Measurements from ENCODE around the gene SLC26A6.

SLC26A6 gene

GRCh38 chr3:48607519-48607918 lies 27.7 kb downstream of the SLC26A6 start:
- TF ChIP-seq, protein P1, sequence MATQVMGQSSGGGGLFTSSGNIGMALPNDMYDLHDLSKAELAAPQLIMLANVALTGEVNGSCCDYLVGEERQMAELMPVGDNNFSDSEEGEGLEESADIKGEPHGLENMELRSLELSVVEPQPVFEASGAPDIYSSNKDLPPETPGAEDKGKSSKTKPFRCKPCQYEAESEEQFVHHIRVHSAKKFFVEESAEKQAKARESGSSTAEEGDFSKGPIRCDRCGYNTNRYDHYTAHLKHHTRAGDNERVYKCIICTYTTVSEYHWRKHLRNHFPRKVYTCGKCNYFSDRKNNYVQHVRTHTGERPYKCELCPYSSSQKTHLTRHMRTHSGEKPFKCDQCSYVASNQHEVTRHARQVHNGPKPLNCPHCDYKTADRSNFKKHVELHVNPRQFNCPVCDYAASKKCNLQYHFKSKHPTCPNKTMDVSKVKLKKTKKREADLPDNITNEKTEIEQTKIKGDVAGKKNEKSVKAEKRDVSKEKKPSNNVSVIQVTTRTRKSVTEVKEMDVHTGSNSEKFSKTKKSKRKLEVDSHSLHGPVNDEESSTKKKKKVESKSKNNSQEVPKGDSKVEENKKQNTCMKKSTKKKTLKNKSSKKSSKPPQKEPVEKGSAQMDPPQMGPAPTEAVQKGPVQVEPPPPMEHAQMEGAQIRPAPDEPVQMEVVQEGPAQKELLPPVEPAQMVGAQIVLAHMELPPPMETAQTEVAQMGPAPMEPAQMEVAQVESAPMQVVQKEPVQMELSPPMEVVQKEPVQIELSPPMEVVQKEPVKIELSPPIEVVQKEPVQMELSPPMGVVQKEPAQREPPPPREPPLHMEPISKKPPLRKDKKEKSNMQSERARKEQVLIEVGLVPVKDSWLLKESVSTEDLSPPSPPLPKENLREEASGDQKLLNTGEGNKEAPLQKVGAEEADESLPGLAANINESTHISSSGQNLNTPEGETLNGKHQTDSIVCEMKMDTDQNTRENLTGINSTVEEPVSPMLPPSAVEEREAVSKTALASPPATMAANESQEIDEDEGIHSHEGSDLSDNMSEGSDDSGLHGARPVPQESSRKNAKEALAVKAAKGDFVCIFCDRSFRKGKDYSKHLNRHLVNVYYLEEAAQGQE (IDR thresholded peaks at IDR 0.05; ENCODE audit: insufficient replicate concordance, low read depth), result no peak
- TF ChIP-seq POLR2AphosphoS5 (IDR thresholded peaks at IDR 0.05; ENCODE audit: low read depth) (no peak), CTCF (IDR thresholded peaks at IDR 0.05; ENCODE audit: insufficient read depth, low read length) (no peak), SPI1 (IDR thresholded peaks at IDR 0.05; ENCODE audit: borderline replicate concordance, low read depth) (no peak), GABPA (IDR thresholded peaks at IDR 0.05; ENCODE audit: low read depth) (no peak)
- H3K27ac ChIP-seq (replicated peaks), result no peak overlapping the region
- no peak for DNase-seq (ENCODE audit: low read depth in 1 of 2, low spot score in 1 of 2)
- H3K27me3 ChIP-seq (ENCODE audit: insufficient read depth, poor library complexity, severe bottlenecking), result no peaks in the 10 kb centered on the region
- no peak overlapping the region for H3K4me3 ChIP-seq (replicated peaks; ENCODE audit: insufficient read depth, low read length)

GRCh38 chr3:48601622-48601994 lies 33.7 kb downstream of the SLC26A6 start:
- Histone ChIP-seq H3K4me3 (replicated peaks; ENCODE audit: insufficient read depth, low read length) (no peak overlapping the region), H3K27me3 (ENCODE audit: insufficient read depth, poor library complexity, severe bottlenecking) (no peaks in the 10 kb centered on the region), H3K27ac (replicated peaks) (no peak overlapping the region)
- no peak for DNase-seq (ENCODE audit: low read depth in 1 of 2, low spot score in 1 of 2)
- TF ChIP-seq GABPA (IDR thresholded peaks at IDR 0.05; ENCODE audit: low read depth), result no peak
- TF ChIP-seq SPI1 (IDR thresholded peaks at IDR 0.05; ENCODE audit: borderline replicate concordance, low read depth), result no peak
- no peak for TF ChIP-seq POLR2AphosphoS5 (IDR thresholded peaks at IDR 0.05; ENCODE audit: low read depth)
- TF ChIP-seq, protein P1 (IDR thresholded peaks at IDR 0.05; ENCODE audit: insufficient replicate concordance, low read depth), result no peak
- TF ChIP-seq CTCF (IDR thresholded peaks at IDR 0.05; ENCODE audit: insufficient read depth, low read length), result no peak

- no peak for DNase-seq (ENCODE audit: low read depth in 1 of 2, low spot score in 1 of 2)
- Histone ChIP-seq H3K4me3 (replicated peaks; ENCODE audit: insufficient read depth, low read length) (no peak overlapping the region), H3K27me3 (ENCODE audit: insufficient read depth, poor library complexity, severe bottlenecking) (no peaks in the 10 kb centered on the region), H3K27ac (replicated peaks) (no peak overlapping the region)
- TF ChIP-seq, protein P1 (IDR thresholded peaks at IDR 0.05; ENCODE audit: insufficient replicate concordance, low read depth), result no peak
- no peak for TF ChIP-seq GABPA (IDR thresholded peaks at IDR 0.05; ENCODE audit: low read depth)
- TF ChIP-seq SPI1 (IDR thresholded peaks at IDR 0.05; ENCODE audit: borderline replicate concordance, low read depth), result no peak
- no peak for TF ChIP-seq CTCF (IDR thresholded peaks at IDR 0.05; ENCODE audit: insufficient read depth, low read length)
- no peak for TF ChIP-seq POLR2AphosphoS5 (IDR thresholded peaks at IDR 0.05; ENCODE audit: low read depth)
Measured at GRCh38 chr3:48600711-48601621, 34.3 kb downstream of the SLC26A6 start.
